LNCAP (cell line): Measurements from ENCODE around the gene SCN2A.

Experiments
- TF ChIP-seq, protein P1 (sequence below): fragments of 450-650 bp; IDR thresholded peaks from 2 replicates; pipeline ENCODE4 v1.5.1; 2017; ENCODE audit warnings: mild to moderate bottlenecking

The SCN2A gene

DNA sequence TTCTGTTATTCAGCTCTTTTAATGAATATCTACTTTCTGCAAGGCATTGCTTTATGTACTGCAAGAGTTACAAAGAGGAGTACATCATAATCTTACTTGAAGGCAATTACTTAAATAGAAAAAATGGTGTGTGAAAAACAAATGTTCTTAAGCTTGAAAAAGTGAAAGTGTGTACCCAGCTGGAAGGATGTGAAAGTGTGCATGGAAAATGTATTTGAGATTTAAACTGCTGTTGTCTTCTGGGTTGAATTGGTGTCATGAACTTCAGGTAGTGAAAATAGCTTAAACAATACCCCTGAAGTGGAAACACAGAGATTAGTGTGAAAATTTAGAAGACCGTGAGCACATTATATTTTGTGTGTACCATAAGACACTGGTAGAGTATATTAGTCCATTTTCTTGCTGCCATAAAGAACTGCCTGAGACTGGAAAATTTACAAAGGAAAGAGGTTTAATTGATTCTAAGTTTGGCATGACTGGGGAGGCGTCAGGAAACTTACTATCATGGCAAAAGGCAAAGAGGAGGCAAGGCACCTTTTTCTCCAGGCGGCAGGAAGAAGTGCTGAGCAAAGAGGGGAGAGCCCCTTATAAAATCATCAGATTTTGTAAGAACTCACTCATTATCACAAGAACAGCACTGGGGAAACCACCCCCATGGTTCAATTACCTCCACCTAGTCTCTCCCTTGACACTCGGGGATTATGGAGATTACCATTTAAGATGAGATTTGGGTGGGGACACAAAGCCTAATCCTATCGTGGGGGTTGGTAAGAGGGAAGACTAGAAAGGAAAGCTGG lies 38.8 kb downstream of the SCN2A start:
- TF ChIP-seq, protein P1, sequence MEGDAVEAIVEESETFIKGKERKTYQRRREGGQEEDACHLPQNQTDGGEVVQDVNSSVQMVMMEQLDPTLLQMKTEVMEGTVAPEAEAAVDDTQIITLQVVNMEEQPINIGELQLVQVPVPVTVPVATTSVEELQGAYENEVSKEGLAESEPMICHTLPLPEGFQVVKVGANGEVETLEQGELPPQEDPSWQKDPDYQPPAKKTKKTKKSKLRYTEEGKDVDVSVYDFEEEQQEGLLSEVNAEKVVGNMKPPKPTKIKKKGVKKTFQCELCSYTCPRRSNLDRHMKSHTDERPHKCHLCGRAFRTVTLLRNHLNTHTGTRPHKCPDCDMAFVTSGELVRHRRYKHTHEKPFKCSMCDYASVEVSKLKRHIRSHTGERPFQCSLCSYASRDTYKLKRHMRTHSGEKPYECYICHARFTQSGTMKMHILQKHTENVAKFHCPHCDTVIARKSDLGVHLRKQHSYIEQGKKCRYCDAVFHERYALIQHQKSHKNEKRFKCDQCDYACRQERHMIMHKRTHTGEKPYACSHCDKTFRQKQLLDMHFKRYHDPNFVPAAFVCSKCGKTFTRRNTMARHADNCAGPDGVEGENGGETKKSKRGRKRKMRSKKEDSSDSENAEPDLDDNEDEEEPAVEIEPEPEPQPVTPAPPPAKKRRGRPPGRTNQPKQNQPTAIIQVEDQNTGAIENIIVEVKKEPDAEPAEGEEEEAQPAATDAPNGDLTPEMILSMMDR: no peak

DNA sequence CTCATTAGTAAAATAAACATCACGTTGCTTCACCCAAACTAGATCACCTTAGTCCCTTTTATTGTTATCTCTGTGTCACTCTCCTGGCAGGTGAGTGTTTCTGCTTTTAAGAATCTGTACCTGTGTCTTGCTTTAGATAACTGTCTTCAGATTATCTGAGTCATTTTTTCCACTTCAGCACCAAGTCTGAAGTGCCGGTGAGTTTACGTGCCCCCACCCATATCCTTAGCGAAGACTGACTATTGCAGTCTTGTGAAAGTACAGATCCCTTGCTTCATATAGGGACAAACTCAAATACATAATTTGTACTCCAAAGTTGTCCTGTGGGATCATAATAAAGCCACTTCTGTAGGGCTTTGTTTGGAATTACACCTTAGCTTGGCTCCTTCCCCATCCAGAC lies 41.1 kb downstream of the SCN2A start:
- TF ChIP-seq, protein P1: no peak

DNA sequence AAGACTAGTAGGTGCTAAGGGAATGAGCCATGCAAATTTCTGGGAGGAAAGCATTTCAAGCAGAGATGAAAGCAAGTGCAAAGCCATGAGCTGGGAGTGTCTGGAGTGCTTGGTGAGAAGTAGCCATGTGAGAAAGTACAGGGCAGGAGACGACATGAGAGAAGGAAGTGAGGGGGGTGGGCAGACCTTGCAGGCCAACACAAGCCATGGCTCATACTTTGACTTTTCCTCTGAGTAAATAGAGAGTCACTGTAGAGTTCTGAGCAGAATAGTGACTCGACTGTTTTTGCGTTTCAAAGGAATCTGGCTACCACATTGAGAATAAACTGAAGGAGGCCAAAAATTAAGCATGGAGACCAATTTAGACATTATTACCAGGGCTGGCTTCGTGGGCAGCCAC lies 42.2 kb downstream of the SCN2A start:
- TF ChIP-seq, protein P1: no peak

DNA sequence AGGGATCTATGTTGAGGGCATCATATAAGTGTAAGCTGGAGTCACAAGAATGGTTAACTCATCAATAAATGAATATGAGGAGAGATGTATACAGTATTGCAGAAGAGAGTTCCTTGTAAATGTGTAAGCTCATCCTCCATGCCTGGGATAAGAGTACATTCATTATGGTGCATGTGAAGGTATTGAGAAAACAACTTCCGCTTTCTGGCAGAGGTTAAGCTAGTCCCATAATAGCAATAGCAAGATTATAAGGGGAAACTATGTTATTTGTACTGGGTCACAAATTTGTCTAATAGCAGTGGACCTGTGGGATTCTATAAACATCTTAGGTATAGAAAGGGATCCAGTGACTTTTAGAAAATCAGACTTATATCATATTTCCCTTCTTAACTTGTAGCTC lies 44.1 kb downstream of the SCN2A start:
- TF ChIP-seq, protein P1: no peak

DNA sequence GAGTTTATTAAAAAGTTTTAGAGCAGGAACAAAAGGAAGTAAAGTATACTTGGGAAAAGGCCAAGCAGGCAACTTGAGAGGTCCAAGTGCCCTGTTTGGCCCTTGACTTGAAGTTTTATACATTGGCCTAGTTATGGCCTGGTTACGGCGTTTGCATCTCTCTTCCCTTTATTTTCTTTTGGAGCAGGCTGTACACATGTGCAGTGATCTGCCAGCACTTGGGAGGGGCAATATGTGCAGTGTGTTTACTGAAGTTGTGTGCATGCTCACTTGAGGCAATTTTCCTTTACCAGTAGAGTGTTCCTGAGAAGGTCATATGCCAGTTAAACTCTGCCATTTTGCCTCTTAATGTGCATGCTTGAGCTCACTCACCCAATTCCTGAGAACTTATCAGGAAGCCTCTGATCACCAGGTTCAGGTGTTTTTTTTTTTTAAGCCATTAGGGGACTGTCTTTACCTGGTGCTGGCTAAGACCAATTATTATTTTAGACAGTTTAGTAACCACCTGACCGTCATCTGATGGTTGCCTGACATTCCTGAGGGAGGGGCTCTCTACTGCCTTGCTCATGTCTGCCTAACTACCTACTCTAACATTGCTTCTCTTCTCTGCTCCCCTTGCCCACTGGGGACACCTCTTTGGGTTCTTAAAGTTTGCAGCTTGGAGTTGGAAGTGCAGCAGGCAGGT lies 48.0 kb downstream of the SCN2A start:
- TF ChIP-seq, protein P1: no peak

DNA sequence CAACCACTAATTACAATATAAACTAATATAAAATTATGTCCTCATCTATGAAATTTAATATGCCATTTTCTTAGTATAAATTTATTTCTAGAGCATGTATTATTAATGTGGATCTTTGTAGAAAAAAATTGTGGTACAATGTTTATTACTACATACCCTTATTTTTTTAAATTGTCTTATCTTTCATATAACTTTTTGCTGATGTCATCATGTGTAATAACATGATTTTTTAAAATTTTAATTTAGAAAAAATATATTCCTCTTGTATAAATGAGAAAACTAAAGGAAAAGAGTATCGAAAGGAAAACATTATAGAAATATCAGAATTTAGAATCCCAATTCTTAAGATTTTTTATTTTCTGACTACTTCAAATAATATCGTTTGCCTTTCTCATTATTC lies 49.9 kb downstream of the SCN2A start:
- TF ChIP-seq, protein P1: no peak

DNA sequence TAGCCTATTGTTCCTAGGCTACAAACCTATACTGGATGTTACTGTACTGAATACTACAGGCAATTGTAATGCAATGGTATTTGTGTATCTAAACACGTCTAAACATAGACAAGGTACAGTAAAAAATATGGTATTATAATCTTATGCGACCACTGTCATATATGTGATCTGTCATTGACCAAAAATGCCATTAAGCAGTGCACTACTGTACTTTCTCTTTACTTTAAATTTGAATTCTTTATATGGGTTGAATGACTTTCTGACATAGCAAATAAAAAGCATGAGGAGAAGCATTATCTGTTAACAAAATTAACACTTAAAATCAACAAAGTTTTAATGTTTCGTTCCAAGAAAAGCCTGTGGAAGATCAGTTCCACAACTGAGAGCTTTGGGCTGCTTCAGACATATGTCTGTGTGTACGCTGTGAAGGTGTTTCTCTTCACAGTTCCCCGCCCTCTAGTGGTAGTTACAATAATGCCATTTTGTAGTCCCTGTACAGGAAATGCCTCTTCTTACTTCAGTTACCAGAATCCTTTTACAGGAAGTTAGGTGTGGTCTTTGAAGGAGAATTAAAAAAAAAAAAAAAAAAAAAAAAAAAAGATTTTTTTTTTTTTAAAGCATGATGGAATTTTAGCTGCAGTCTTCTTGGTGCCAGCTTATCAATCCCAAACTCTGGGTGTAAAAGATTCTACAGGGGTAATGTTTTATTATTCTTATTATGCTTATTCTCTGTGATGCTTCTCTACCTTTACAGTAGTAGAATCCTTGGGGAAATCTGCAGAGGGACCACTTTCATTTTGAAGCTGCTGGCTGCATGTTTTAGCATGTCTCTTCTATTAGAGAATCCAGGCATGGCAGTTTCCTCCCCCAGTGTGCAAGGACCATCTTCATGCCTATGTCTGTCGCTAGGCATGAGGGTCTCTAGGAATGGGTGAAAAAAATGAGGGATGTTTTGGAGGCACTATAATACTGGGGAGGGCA lies 54.5 kb downstream of the SCN2A start:
- TF ChIP-seq, protein P1: peak; percentile 55
